Endothelial cell of umbilical vein (primary cell): Measurements from ENCODE around the gene PNPLA1. TPM values are rescaled to one million over a fixed set of nuclear protein-coding genes. Genes with fewer than 3 reads are reported as not detected.

Experiments
- BruUV-seq: library from RNA; stranded (reverse); fragments of 400-500 nt; replicated peaks from 2 replicates; lab custom pipeline; 2021; lab: Mats Ljungman, UMichigan
- CTCF ChIA-PET: fragments of 300-600, 350-600 bp; sonication (Branson Sonifier 250); formaldehyde crosslinking; loops from one replicate; lab custom pipeline; 2021; ENCODE audit warnings: antibody characterized with exemption, inconsistent platforms; lab: Charles Lee
- POLR2A ChIA-PET: fragments of 300-600, 350-600 bp; sonication (Branson Sonifier 250); formaldehyde crosslinking; loops from one replicate; lab custom pipeline; 2021; ENCODE audit warnings: antibody characterized with exemption, inconsistent platforms; lab: Charles Lee
- DNase-seq: peaks from one replicate; pipeline ENCODE4 v3.0.0-alpha.2; 2011; ENCODE audit warnings: low read depth, low spot score
- FAIRE-seq: peaks from 2 replicates; lab custom pipeline; 2011; peaks lifted over from hg19 to GRCh38; lab: Jason Lieb, UNC
- H2AFZ ChIP-seq: 2 replicates; pipeline ENCODE4 v1.6.0; 2012; ENCODE audit warnings: low read depth, low read length, control low read depth, inconsistent platforms
- H3K27ac ChIP-seq: 2 replicates; pipeline ENCODE4 v1.5.1; 2011; ENCODE audit warnings: low read depth, mild to moderate bottlenecking, control low read depth, low read length, moderate library complexity; ENCODE audit not compliant: insufficient read depth
- H3K27me3 ChIP-seq, 2 experiments: 2 replicates each; pipeline versions ENCODE4 v1.6.0 to v1.6.1; 2011; ENCODE audit warnings: low read length in 2 of 2, mixed read lengths in 1 of 2; ENCODE audit not compliant: control insufficient read depth in 2 of 2, insufficient read depth in 2 of 2
- H3K36me3 ChIP-seq, 2 experiments: 2 replicates in 1 of 2; 3 replicates in 1 of 2; pipeline ENCODE4 v1.5.1; 2011; ENCODE audit warnings: low read length in 2 of 2, mild to moderate bottlenecking in 1 of 2, moderate library complexity in 1 of 2; ENCODE audit not compliant: control insufficient read depth in 2 of 2, insufficient read depth in 2 of 2; ENCODE audit errors: extremely low read depth in 1 of 2
- H3K4me1 ChIP-seq: 3 replicates; pipeline ENCODE4 v1.5.1; 2011; ENCODE audit warnings: mild to moderate bottlenecking, low read length; ENCODE audit not compliant: control insufficient read depth, insufficient read depth; ENCODE audit errors: extremely low read depth
- H3K4me2 ChIP-seq: 2 replicates; pipeline ENCODE4 v1.6.1; 2011; ENCODE audit warnings: low read length, control low read depth, mixed read lengths; ENCODE audit not compliant: insufficient read depth
- H3K4me3 ChIP-seq, 3 experiments: fragments of 200-600 bp in 1 of 3; sonication (generic), shearing (Covaris generic) in 1 of 3; replicated peaks in 1 of 3; 2 replicates each; pipeline ENCODE4 v1.5.1; 2011 to 2016; ENCODE audit warnings: control low read depth in 3 of 3, low read length in 3 of 3, mild to moderate bottlenecking in 2 of 3, inconsistent platforms in 1 of 3, low read depth in 1 of 3, moderate library complexity in 1 of 3; ENCODE audit not compliant: insufficient read depth in 1 of 3
- H3K79me2 ChIP-seq: 2 replicates; pipeline ENCODE4 v1.6.0; 2012; ENCODE audit warnings: low read length, inconsistent platforms; ENCODE audit not compliant: control insufficient read depth, insufficient read depth
- H3K9ac ChIP-seq: replicated peaks from 2 replicates; pipeline ENCODE3; 2011; ENCODE audit warnings: low read length, control low read depth; ENCODE audit not compliant: insufficient read depth; ENCODE audit errors: extremely low read depth
- H3K9me1 ChIP-seq: replicated peaks from 3 replicates; pipeline ENCODE4 v1.6.0; 2011; ENCODE audit warnings: mild to moderate bottlenecking, low read length; ENCODE audit not compliant: control insufficient read depth, insufficient read depth; ENCODE audit errors: extremely low read depth
- H3K9me3 ChIP-seq: replicated peaks from 2 replicates; pipeline ENCODE4 v1.5.1; 2012; ENCODE audit warnings: low read length, inconsistent platforms; ENCODE audit not compliant: control insufficient read depth, insufficient read depth
- H4K20me1 ChIP-seq: replicated peaks from 2 replicates; pipeline ENCODE3; 2011; ENCODE audit warnings: mild to moderate bottlenecking, low read length; ENCODE audit not compliant: control insufficient read depth, insufficient read depth; ENCODE audit errors: extremely low read depth
- EZH2 ChIP-seq: IDR thresholded peaks from 2 replicates; pipeline ENCODE4 v1.6.1; 2012; ENCODE audit warnings: borderline replicate concordance, low read depth, mild to moderate bottlenecking, moderate library complexity, low read length, inconsistent platforms; ENCODE audit not compliant: severe bottlenecking
- FOS ChIP-seq: IDR thresholded peaks from 2 replicates; pipeline ENCODE4 v1.6.1; 2011; ENCODE audit warnings: mild to moderate bottlenecking, low read length, moderate library complexity, borderline replicate concordance; ENCODE audit not compliant: insufficient read depth
- GATA2 ChIP-seq: IDR thresholded peaks from 2 replicates; pipeline ENCODE4 v1.7.0; 2011; ENCODE audit warnings: low read depth, mild to moderate bottlenecking, moderate library complexity, mixed read lengths, low read length; ENCODE audit not compliant: insufficient read length, insufficient read depth
- JUN ChIP-seq: IDR thresholded peaks from 2 replicates; pipeline ENCODE4 v1.6.1; 2011; ENCODE audit warnings: borderline replicate concordance, low read depth; ENCODE audit not compliant: insufficient read length, insufficient read depth
- POLR2A ChIP-seq: IDR thresholded peaks from 2 replicates; pipeline ENCODE4 v1.6.1; 2012; ENCODE audit warnings: low read depth, mild to moderate bottlenecking, control low read depth, low read length
- POLR2AphosphoS5 ChIP-seq: IDR thresholded peaks from 2 replicates; pipeline ENCODE4 v1.6.1; 2012; ENCODE audit warnings: low read depth, mild to moderate bottlenecking, control low read depth, low read length, moderate library complexity; ENCODE audit not compliant: insufficient read depth
- dilution Hi-C: fragments of 300-500 bp; cut with MboI; formaldehyde crosslinking; loops from one replicate; pipeline ENCODE4 v1.15.0; 2019; ENCODE audit warnings: low sequenced_read_pairs; ENCODE audit not compliant: extremely low pct_ligation_motif_present
- intact Hi-C: fragments of 100-400 bp; cut with micrococcal nuclease; formaldehyde crosslinking; loops from one replicate; pipeline ENCODE4 v1.10.0; 2022
- polyA plus RNA-seq, 4 experiments: library from polyadenylated mRNA; depleted of rRNA in 3 of 4; stranded (reverse) in 3 of 4; unstranded in 1 of 4; fragments of >200 nt; gene quantifications; 2 replicates each; pipeline versions ENCODE4 v1.2.1 to v1.2.3, GENCODE V29; 2011 to 2012; ENCODE audit warnings: missing spikeins in 1 of 4
- total RNA-seq: library from RNA; stranded (reverse); gene quantifications from 2 replicates; pipeline ENCODE4 v1.2.3, GENCODE V29; 2021
- TF ChIP-seq, protein P1 (sequence below), 2 donors: IDR thresholded peaks; 1 replicate in 1 of 2; 2 replicates in 1 of 2; pipeline ENCODE4 v1.5.1; 2011; ENCODE audit warnings: low read length in 2 of 2, mild to moderate bottlenecking in 2 of 2, moderate library complexity in 2 of 2, control low read depth in 1 of 2, inconsistent platforms in 1 of 2, low read depth in 1 of 2; ENCODE audit not compliant: insufficient read depth in 1 of 2; ENCODE audit errors: extremely low read depth in 1 of 2
- TF ChIP-seq, protein P2 (sequence below): IDR thresholded peaks from 2 replicates; pipeline ENCODE4 v1.6.1; 2011; ENCODE audit not compliant: insufficient read depth, insufficient read length

Gene PNPLA1
- total and polyA plus RNA-seq, 2 donors (not counting 3 experiments of a cell fraction or from before 2014, with no cell fraction given) = not detected

DNA sequence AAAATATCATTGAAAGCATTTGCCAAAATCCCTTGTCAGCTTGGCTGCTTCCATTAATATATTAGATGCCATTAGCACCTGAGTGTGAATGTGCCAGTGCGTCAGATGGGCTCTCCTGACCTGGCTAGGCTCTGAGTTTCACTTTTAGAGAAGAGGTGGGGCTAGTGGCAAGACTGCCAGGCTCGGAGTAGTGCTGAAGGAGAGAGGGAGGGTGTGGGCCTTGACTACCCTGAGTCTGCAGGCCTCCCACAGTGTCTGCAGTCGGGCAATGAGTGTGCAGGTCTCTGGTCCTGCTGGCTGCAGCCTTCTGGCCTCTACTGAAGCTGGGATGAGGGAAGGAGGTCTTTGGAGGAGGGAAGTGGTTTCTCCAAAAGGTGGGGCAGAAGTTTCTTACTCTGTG lies 34.6 kb upstream of the PNPLA1 start:
- Histone ChIP-seq H3K4me3 (no peak overlapping the region), H3K9me1 (no peaks in the 10 kb centered on the region), H4K20me1 (no peaks in the 10 kb centered on the region), H3K4me2 (no peak overlapping the region), H2AFZ (no peak overlapping the region), H3K9me3 (no peaks in the 10 kb centered on the region), H3K27ac (no peak overlapping the region), H3K4me1 (no peaks in the 10 kb centered on the region), H3K27me3 (no peaks in the 10 kb centered on the region), H3K36me3 (peaks cover 16 to 20% of the 10 kb centered on the region in 2 experiments), H3K79me2 (no peaks in the 10 kb centered on the region), H3K9ac (no peak overlapping the region)
- TF ChIP-seq FOS (no peak), POLR2A (no peak), POLR2AphosphoS5 (no peak)
- dilution Hi-C loops = no loop called here
- DNase-seq (no peak), FAIRE-seq (no peak)
- ChIA-PET POLR2A (no interaction called here), CTCF (no interaction called here)
- intact Hi-C loops = no loop called here
- no TSS peak for BruUV-seq

DNA sequence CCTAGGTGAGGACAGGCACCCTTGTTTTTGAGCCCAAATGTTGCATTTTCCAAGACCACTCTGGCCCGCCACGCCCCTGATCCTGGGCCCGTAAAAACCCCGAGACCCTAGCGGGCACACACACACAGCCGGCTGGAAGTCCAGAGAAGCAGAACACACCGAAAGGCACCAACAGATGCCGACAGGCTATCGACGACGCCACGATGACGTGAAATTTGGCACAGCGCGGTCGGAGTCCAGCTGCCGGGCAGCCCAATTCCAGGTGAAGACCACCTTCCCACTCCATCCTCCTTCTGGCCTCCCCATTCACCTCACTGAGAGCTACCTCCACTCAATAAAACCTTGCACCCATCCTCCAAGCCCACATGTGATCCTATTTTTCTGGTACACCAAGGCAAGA lies 34.0 kb upstream of the PNPLA1 start:
- H3K4me1 ChIP-seq = no peaks in the 10 kb centered on the region
- intact Hi-C loops (no loop called here), dilution Hi-C loops (no loop called here)
- H3K4me3 ChIP-seq = no peak overlapping the region
- no peaks in the 10 kb centered on the region for H3K9me1 ChIP-seq
- H3K9me3 ChIP-seq = no peaks in the 10 kb centered on the region
- CTCF ChIA-PET = no interaction called here
- H2AFZ ChIP-seq = no peak overlapping the region
- FAIRE-seq (no peak), DNase-seq (no peak)
- no peak overlapping the region for H3K9ac ChIP-seq
- POLR2A ChIA-PET = no interaction called here
- H4K20me1 ChIP-seq = no peaks in the 10 kb centered on the region
- H3K27ac ChIP-seq = no peak overlapping the region
- BruUV-seq = no TSS peak
- no peak overlapping the region for H3K4me2 ChIP-seq
- no peaks in the 10 kb centered on the region for H3K79me2 ChIP-seq
- peaks cover 11 to 15% of the 10 kb centered on the region in 2 experiments for H3K36me3 ChIP-seq
- H3K27me3 ChIP-seq = no peaks in the 10 kb centered on the region
- TF ChIP-seq, protein P1, sequence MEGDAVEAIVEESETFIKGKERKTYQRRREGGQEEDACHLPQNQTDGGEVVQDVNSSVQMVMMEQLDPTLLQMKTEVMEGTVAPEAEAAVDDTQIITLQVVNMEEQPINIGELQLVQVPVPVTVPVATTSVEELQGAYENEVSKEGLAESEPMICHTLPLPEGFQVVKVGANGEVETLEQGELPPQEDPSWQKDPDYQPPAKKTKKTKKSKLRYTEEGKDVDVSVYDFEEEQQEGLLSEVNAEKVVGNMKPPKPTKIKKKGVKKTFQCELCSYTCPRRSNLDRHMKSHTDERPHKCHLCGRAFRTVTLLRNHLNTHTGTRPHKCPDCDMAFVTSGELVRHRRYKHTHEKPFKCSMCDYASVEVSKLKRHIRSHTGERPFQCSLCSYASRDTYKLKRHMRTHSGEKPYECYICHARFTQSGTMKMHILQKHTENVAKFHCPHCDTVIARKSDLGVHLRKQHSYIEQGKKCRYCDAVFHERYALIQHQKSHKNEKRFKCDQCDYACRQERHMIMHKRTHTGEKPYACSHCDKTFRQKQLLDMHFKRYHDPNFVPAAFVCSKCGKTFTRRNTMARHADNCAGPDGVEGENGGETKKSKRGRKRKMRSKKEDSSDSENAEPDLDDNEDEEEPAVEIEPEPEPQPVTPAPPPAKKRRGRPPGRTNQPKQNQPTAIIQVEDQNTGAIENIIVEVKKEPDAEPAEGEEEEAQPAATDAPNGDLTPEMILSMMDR (IDR thresholded peaks at IDR 0.05; ENCODE audit: extremely low read depth in 1 of 2, insufficient read depth in 1 of 2, low read depth in 1 of 2, low read length in 2 of 2) = no peak
- no peak for TF ChIP-seq FOS
- TF ChIP-seq POLR2AphosphoS5 = no peak
- TF ChIP-seq, protein P2, sequence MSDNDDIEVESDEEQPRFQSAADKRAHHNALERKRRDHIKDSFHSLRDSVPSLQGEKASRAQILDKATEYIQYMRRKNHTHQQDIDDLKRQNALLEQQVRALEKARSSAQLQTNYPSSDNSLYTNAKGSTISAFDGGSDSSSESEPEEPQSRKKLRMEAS = no peak
- no peak for TF ChIP-seq JUN
- TF ChIP-seq GATA2 = no peak
- no peak for TF ChIP-seq POLR2A
- no peak for TF ChIP-seq EZH2
